AG09309 (cell line): ENCODE data around the gene TPPP3.
"Not testable (repeated sequence)": the region's sequence is repeated elsewhere in the genome, so short reads cannot be mapped to it uniquely, and the experiment has no call there.

ENCODE experiments used
- DNase-seq: peaks from one replicate; pipeline ENCODE4 v3.0.0-alpha.2; 2010; ENCODE audit warnings: low read depth
- H3K4me3 ChIP-seq: 2 replicates; pipeline ENCODE4 v1.5.1; 2011; ENCODE audit warnings: mild to moderate bottlenecking, low read depth, low read length, moderate library complexity; ENCODE audit not compliant: control insufficient read depth
- TF ChIP-seq, protein P1 (sequence below): IDR thresholded peaks from 2 replicates; pipeline ENCODE4 v1.5.1; 2011; ENCODE audit warnings: mild to moderate bottlenecking, low read depth, low read length, inconsistent platforms; ENCODE audit not compliant: insufficient read depth, control insufficient read depth; ENCODE audit errors: missing control alignments

Gene TPPP3

DNA sequence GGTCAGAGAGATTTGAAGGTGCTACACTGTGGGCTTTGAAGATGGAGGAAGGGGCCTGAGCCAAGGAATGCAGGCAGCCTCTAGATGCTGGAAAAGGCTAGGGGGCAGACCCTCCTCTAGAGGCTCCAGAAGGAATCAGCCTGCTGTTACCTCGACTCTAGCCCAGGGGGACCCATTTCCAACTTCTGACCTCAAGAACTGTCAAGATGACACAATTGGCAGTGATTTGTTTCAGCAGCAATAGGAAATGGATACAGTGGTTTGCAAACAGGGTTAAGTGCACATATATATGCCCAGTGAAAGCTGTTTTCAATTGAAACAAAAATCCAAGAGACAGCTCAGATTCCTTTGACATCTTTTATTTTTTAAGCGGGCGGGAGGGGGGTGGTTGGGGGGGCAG lies 26.6 kb upstream of the TPPP3 start:
- DNase-seq: no peak
- TF ChIP-seq, protein P1, sequence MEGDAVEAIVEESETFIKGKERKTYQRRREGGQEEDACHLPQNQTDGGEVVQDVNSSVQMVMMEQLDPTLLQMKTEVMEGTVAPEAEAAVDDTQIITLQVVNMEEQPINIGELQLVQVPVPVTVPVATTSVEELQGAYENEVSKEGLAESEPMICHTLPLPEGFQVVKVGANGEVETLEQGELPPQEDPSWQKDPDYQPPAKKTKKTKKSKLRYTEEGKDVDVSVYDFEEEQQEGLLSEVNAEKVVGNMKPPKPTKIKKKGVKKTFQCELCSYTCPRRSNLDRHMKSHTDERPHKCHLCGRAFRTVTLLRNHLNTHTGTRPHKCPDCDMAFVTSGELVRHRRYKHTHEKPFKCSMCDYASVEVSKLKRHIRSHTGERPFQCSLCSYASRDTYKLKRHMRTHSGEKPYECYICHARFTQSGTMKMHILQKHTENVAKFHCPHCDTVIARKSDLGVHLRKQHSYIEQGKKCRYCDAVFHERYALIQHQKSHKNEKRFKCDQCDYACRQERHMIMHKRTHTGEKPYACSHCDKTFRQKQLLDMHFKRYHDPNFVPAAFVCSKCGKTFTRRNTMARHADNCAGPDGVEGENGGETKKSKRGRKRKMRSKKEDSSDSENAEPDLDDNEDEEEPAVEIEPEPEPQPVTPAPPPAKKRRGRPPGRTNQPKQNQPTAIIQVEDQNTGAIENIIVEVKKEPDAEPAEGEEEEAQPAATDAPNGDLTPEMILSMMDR: no peak
- no peak overlapping the region for H3K4me3 ChIP-seq

DNA sequence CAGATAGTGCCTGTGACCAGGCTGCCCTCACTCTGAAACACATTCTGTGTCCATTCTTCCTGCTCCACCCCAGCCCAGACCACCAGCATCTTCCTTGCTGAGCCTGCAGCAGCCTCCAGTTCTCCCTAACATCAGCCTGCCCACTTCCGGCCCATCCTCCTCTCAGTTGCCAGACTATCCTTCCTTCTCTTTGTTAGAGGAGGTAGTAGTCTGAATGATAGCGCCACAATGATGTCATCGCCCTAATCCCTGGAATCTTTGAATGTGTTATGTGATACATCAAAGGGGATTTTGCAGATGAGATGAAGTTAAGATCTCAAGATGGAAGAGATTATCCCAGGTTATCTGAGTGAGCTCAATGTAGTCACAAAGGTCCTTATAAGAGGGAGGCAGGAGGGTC lies 26.2 kb upstream of the TPPP3 start:
- TF ChIP-seq, protein P1: no peak
- DNase-seq: no peak
- no peak overlapping the region for H3K4me3 ChIP-seq

DNA sequence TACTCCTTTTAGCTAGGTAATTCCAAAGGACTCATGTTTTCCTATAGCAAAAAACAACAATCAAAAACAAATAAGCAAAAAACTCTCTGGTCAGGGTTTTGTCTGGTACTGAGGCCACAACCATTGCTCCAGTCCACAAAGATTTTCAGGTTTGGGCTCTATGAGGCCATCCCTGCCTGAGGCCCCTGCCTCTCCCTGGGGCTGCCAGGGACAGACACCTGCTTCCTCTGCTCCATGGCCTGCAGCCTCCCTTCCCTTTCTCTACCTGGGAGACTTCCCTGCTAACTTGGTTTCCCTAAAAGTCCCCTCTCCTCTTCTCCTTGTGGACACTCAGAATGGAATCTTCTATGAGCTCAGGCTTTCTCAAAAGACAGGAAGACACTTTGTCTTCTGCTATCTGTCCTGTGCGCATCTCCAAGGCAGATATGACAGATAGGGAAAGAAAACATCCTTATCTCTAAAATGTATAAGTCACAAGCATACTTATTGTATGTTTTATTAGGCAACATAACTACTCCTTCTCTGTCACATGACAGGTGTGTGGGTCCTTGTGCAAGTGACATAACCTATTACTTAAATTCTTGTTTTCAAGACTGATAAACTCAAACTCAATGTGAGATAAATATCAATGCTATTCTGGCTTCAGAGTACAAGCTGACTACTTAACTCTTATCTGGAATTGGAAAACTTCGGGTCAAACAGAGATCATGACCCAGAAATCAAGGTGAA lies 24.2 kb upstream of the TPPP3 start:
- TF ChIP-seq, protein P1: no peak
- no peak overlapping the region for H3K4me3 ChIP-seq
- DNase-seq: no peak

DNA sequence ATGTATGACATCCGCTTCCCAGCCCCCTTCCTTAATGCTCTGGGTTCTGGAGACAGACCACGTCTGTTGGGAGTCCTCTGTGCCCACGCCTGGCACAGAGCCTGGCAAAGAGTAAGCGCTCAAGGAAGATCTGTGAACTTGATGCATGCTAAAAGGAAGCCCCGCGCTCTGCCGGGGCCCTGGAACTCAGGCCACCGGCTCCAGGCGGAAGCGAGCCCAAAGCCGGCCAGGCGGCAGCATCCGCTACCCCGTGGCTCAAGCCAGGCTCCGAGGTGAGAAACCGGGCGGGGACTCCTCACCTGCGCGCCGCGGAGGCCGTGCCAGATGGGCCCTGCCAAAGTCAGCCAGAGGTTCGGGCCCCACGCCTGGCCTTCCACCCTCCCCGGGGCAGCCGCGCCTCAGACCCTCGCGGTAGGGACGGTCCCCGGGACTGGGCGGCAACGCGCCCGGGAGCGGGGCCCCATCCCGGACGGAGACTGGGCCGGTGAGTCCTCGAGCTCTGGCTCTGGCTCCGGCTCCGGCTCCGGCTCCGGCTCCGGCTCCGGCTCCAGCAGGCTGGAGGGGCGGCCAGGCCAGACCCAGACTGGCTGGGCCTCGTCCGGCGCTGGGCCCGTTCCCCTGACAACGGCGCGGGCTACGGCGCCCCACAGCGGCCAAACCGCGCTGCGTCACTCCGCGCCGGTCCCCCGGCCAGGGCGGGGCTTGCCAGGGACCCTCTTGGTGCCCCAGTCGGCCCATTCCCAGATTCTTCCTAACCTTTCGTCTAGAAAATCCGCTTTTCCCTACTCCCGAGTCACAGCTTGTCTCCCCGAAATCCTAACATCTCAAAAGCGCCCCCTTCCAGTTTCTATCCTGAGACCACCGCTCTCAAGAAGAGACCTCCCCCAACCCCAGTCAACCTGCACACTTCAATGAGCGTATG lies 22.8 kb upstream of the TPPP3 start, which contains the start of gene ZDHHC1:
Gene ZDHHC1, minus strand, starts transcription at position 606 of the 922 bp plus-strand sequence. CDS start 8,702 bp downstream, outside the sequence.
- TF ChIP-seq, protein P1: peak; percentile 24
- DNase-seq: no peak
- H3K4me3 ChIP-seq: peak within 1 kb of the TSS; percentile 50

DNA sequence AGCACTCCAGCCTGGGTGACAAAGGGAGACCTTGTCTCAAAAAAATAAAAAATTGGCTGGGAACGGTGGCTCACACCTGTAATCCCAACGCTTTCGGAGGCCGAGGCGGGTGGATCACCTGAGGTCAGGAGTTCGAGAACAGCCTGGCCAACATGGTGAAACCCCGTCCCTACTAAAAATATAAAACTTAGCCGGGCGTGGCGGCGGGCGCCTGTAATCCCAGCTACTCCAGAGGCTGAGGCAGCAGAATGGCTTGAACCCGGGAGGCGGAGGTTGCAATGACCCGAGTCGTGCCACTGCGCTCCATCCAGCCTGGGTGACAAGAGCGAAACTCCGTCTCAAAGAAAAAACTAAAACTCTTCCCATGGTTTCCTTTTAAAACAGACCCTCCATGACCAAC lies 22.1 kb upstream of the TPPP3 start:
- peak overlapping the region; percentile 50 for H3K4me3 ChIP-seq
- not testable (repeated sequence) for DNase-seq

DNA sequence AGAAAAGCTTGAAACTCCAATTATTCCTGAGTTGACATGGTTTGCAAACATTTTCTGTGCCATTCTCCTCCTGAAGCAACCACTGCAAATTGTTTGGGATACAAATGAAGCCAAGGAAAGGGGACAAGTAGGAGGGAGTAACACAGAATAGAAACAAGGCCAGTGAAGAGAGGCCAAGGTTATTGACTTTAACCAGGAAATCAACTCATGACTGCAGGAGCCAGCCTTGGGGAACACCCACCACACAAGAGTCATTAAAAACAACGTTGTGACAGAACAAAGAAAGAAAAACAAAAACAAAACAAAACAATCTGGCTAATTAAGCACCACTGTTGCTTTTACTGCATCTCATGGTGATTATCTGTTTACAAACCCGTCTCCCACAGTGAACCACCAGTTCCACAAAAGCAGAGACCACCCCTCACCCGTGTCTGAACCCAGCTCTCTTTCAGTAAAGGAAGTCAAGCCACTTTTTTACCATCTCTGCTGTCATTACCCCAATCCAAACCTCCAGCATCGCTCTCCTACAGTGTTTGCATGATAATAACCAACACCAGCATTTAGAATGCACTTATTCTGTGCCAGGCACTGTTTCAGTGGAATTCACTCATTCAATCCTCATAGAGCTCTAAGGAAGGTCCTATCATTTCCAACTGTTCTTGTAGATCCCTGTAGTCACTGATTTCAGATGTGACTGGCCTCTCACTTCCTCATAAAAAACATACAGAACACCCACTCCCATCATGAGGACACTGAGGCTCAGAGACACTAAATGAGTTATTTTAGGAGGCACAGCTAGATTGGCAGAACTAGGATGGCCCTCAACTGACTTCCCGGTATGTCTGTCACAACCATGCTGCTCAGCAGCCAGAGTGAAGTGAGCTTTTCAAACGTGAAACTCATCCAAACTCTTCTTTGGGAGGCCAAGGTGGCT lies 20.9 kb upstream of the TPPP3 start:
- no peak overlapping the region for H3K4me3 ChIP-seq
- no peak for DNase-seq
- TF ChIP-seq, protein P1: no peak
